ENCODE measurements around the gene GLI3.
A peak's percentile ranks its signal among the peaks of the same experiment; 100 is the strongest.
"Not testable (repeated sequence)": the region's sequence is repeated elsewhere in the genome, so short reads cannot be mapped to it uniquely, and the experiment has no call there.

GLI3 gene

GRCh38 chr7:42211938-42212337, 25.1 kb downstream of the GLI3 start:
- no peak for DNase-seq

- DNase-seq: no peak
Observed at GRCh38 chr7:42210779-42211178, 26.2 kb downstream of the GLI3 start.

- no peak for DNase-seq
Observed at GRCh38 chr7:42210333-42210732, 26.7 kb downstream of the GLI3 start.

GRCh38 chr7:42209085-42209484, 27.9 kb downstream of the GLI3 start:
- DNase-seq: not testable (repeated sequence)

GRCh38 chr7:42208572-42208971, 28.4 kb downstream of the GLI3 start:
- no peak for DNase-seq

- DNase-seq: no peak
Observed at GRCh38 chr7:42207420-42207819, 29.6 kb downstream of the GLI3 start.

GRCh38 chr7:42203336-42203735, 33.7 kb downstream of the GLI3 start:
- DNase-seq: no peak

GRCh38 chr7:42202601-42203000, 34.4 kb downstream of the GLI3 start:
- DNase-seq: no peak

GRCh38 chr7:42198974-42199668, 37.9 kb downstream of the GLI3 start:
- DNase-seq: no peak

- no peak for DNase-seq
Observed at GRCh38 chr7:42198296-42198695, 38.7 kb downstream of the GLI3 start.

- DNase-seq: no peak
Observed at GRCh38 chr7:42197451-42197850, 39.6 kb downstream of the GLI3 start.

- no peak for DNase-seq
Observed at GRCh38 chr7:42194238-42194637, 42.8 kb downstream of the GLI3 start.

GRCh38 chr7:42193471-42194129, 43.4 kb downstream of the GLI3 start:
- no peak for DNase-seq

GRCh38 chr7:42192851-42193461, 44.1 kb downstream of the GLI3 start:
- DNase-seq: no peak

GRCh38 chr7:42192066-42192465, 44.9 kb downstream of the GLI3 start:
- no peak for DNase-seq

GRCh38 chr7:42189535-42189934, 47.5 kb downstream of the GLI3 start:
- no peak for DNase-seq

GRCh38 chr7:42186151-42186550, 50.9 kb downstream of the GLI3 start:
- DNase-seq: no peak

- DNase-seq: no peak
Observed at GRCh38 chr7:42185726-42186125, 51.3 kb downstream of the GLI3 start.

GRCh38 chr7:42183547-42183946, 53.5 kb downstream of the GLI3 start:
- no peak for DNase-seq

- no peak for DNase-seq
Observed at GRCh38 chr7:42181566-42181965, 55.4 kb downstream of the GLI3 start.

GRCh38 chr7:42180806-42181205, 56.2 kb downstream of the GLI3 start:
- no peak for DNase-seq

- DNase-seq: no peak
Observed at GRCh38 chr7:42176724-42177101, 60.3 kb downstream of the GLI3 start.

GRCh38 chr7:42175834-42176723, 60.9 kb downstream of the GLI3 start:
- DNase-seq: peak in 4 of 14 donors; percentile 8 to 21 (median 12)
